NCI-H510A (cell line): ENCODE measurements around the gene SNCG.
"Not testable (repeated sequence)": the region's sequence is repeated elsewhere in the genome, so short reads cannot be mapped to it uniquely, and the experiment has no call there.

Source experiments
- DNase-seq: peaks from one replicate; lab custom pipeline; 2025; lab: John Stamatoyannopoulos, UW

Gene SNCG

DNA sequence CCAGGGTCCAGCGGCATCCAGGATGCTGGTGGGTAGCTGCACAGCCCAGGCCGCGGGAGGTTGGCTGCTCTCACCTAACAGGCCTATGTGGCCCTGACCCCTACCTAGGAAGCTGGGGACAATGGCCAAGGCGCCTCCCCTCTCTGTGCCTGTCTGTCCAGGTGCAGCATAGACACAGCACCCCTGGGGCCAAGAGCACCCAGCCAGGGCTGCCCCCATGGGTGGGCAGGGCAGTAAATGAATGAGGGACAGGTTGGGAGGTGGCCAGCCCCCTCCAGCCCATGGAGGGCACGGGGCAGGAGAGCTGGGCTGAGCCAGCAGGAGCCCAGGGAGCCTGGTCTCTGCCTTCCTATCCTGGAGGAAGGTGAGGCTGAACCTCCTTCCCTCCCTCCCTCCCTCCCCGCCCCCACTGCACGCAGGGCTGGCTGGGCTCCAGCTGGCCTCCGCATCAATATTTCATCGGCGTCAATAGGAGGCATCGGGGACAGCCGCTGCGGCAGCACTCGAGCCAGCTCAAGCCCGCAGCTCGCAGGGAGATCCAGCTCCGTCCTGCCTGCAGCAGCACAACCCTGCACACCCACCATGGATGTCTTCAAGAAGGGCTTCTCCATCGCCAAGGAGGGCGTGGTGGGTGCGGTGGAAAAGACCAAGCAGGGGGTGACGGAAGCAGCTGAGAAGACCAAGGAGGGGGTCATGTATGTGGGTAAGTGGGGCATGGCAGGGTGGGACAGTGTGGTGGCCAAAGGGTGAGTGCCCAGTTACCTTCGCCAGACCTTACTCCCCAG is at the start of gene SNCG:
SNCG (plus strand) TSS at position 484 of the 785 bp plus-strand sequence; CDS start at position 583, 99 bp downstream.
- DNase-seq = peak; percentile 64

- DNase-seq = no peak
Observed at GRCh38 chr10:86914734-86915133, 43.7 kb upstream of the SNCG start.

DNA sequence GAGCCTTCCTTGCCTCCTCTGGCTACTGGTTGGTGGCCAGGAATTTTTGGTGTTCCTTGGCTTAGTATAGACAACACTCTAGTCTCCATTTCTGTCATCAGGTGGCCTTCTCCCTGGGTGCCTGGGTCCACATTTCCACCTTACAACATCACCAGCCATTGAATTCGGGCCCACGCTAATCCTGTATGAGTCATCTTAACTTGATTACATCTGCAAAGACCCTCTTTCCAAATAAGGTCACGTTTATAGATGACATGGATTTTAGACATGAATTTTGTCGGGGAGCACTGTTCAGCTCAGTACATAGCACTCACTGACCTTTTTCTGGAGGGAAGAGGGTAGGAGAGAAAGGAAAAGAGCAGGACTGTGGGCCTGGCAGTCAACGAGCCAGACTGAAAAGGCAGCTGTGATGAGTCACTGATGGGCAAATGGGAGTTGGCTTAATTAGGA is 40.4 kb upstream of the SNCG start:
- DNase-seq = no peak

GRCh38 chr10:86922553-86922961 is 35.8 kb upstream of the SNCG start:
- DNase-seq = no peak

DNA sequence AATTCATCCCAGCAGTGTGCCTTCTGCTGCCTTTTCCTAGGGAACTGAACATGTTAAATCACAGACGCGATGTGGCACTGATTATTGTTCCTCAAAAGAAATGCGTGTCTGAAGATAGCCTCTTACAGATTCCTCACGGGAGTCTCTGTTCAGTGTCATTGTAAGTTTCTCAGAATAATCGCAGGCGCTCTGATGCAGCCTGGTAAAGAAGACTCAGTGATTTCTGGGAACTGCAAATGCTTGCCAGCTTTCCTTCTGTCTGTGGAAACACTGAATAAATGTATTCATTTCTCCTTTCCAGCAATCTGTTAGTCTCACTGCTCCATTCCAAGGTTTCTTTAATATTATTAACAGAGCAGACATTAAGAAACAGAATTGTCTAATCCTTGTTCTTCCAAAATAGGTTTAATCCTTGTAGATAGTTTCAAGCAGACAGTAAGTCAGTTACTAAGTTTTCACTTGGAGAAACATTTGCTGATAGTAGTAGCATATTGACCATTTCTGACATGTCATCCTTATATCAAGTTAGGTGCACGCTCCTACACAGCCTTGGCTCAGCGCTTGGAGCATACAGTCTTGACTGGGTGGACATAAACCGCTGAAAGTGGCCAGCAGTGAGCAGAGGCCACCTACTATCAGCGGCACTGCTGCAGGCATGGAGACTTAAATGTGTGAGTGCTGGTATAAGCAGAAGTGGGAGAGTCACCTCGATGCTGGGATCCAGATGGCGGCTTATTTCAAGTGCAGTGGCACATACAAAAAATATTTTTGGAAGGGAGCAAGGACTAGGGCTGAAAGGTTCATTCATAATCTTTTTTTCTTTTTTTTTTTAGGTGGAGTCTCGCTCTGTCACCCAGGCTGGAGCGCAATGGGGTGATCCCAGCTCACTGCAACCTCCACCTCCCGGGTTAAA is 28.7 kb upstream of the SNCG start:
- no peak for DNase-seq

- DNase-seq = no peak
Observed at GRCh38 chr10:86931872-86932271, 26.5 kb upstream of the SNCG start.

GRCh38 chr10:86932674-86933073 is 25.7 kb upstream of the SNCG start:
- DNase-seq = no peak

DNA sequence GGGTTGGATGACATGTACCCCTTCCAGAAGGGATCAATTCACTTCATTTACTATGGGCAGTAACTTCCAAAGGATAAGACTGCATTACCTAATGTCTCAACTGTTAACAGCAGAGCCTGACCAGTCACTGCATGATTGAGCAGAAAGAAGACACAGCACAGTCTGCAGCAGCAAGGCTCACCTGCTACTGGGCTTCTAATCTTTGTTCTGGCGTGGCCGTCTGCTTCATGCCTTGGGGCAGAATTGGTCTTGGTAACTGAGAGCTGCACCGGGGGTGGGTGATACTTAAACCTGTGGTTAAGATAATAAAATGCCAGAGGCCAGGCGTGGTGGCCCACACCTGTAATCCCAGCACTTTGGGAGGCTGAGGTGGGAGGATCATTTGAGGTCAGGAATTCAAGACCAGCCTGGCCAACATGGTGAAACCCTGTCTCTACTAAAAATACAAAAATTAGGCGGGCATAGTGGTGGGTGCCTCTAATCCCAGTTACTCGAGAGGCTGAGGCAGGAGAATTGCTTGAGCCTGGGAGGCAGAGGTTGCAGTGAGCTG is 24.2 kb upstream of the SNCG start:
- not testable (repeated sequence) for DNase-seq

GRCh38 chr10:86936661-86937501 is 21.5 kb upstream of the SNCG start:
- no peak for DNase-seq

GRCh38 chr10:86937502-86938154 is 20.8 kb upstream of the SNCG start:
- no peak for DNase-seq

- no peak for DNase-seq
Observed at GRCh38 chr10:86938260-86938659, 20.1 kb upstream of the SNCG start.

DNA sequence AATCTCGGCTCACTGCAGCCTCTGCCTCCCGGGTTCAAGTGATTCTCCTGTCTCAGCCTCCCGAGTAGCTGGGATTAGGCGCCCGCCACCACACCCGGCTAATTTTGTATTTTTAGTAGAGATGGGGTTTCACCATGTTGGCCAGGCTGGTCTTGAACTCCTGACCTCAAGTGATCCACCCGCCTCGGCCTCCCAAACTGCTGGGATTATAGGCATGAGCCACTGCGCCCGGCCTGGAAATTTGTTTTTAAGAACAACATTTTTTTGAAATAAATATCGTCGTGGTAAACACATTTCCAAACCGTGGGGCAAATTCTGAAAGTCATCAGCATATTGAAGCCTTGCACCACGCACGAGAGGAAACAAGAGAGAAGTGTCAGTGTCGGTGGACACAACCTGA is 18.3 kb upstream of the SNCG start:
- DNase-seq = not testable (repeated sequence)

- no peak for DNase-seq
Observed at GRCh38 chr10:86940677-86941076, 17.7 kb upstream of the SNCG start.

GRCh38 chr10:86941426-86941825 is 17.0 kb upstream of the SNCG start:
- DNase-seq = no peak

DNA sequence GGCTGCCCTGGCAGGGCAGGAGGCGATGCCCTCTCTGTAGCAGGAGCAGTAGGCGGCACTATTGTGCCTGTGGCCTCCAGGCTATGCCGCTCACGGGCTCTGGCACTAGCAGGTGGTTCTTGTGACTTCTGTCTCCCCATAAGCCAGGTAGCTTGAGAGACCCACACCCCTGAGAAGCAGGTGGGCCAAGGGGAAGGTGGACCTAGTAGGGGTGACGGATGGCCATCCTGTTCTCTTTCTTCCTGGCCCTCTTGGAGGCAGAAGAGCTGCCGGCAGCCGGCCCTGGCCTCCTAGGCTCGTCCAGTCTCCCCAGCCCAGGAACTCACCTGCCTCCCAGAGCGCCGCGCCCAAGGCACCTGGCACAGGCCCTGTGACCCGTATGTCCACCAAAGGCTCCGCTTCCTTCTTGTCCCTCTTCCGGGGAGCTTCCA is 16.4 kb upstream of the SNCG start:
- DNase-seq = no peak

DNA sequence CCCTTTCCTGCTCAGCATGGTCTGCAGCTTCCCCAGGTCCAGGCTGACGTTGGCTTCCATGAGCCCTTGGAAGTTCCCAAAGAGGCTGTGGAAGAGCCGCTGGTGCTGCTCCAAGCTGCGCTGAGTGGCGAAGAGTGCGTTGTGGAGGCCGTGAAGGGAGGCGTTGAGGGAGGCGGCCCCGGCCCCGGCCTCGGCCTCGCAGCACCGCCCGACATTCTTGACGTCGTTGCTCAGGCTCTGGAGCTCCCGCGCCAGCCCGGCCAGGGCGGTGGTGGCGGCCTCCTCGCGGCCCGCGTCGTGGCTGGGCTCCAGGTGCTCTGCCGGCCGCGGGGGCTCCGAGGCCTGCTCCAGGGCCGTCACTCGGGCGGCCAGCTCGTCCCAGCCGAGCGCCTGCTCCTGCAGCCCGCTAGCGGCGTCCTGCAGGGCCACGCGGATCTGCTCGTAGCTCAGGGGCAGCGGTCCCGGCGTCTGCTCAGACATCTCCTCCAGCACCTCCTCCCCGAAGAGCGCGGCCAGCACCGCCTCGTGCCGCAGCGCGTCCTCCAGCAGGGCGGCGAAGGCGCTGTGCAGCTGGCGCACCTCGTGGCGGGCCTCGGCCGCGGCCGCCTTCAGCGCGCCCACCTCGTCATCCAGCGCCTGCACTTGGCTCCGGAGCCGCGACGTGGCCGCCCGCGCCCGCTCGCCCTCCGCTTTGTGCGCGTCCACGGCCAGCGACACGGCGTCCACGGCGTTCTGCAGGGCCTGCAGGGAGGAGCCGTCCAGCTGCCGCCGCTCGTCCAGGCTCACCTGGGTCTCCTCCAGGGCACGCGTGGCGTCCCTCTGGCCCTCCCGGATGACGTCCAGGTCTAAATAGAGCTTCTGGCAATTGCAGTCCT is 15.7 kb upstream of the SNCG start:
- DNase-seq = no peak

- DNase-seq = no peak
Observed at GRCh38 chr10:86943316-86944030, 14.9 kb upstream of the SNCG start.

GRCh38 chr10:86944031-86944419 is 14.4 kb upstream of the SNCG start:
- DNase-seq = no peak

GRCh38 chr10:86944471-86944870 is 13.9 kb upstream of the SNCG start:
- no peak for DNase-seq
